Epithelial cell of proximal tubule (primary cell): Measurements from ENCODE around the gene TOMM22. TPM values are rescaled to one million over a fixed set of nuclear protein-coding genes. Genes with fewer than 3 reads are reported as not detected.

ENCODE experiments used
- DNase-seq: peaks from one replicate; pipeline ENCODE4 v3.0.0-alpha.2; 2011; ENCODE audit warnings: low read depth
- H3K4me3 ChIP-seq: 2 replicates; pipeline ENCODE4 v1.5.1; 2011; ENCODE audit warnings: low read depth, mild to moderate bottlenecking, low read length
- total RNA-seq: library from RNA; depleted of rRNA; stranded (reverse); fragments of >200 nt; gene quantifications from 2 replicates; pipeline ENCODE4 v1.2.3, GENCODE V29; 2015
- TF ChIP-seq, protein P1 (sequence below): conservative IDR thresholded peaks from 2 replicates; pipeline ENCODE4 v1.5.1; 2012; ENCODE audit warnings: low read depth, mild to moderate bottlenecking, low read length

Gene TOMM22
- total RNA-seq, 1 donor from 2014 or later = 67.6 TPM

DNA sequence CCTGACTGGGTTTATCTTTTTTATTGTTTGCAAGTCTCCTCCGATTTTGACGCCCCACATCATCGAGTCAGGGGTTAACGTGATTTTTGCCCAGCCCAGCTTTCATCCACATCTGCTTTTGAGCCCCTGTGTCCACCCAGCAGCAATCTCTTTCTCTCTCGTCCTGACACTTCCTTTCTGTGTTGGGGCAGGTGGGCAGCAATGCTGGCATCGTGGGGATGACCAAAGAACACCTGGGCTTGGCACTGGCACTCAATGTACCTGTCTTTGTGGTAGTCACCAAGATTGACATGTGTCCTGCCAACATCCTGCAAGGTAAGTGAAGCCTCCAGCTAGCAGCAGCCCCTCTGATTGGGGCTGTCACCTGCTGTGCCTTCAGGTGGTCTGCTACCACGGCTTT, 39.8 kb downstream of the TOMM22 start:
- TF ChIP-seq, protein P1, sequence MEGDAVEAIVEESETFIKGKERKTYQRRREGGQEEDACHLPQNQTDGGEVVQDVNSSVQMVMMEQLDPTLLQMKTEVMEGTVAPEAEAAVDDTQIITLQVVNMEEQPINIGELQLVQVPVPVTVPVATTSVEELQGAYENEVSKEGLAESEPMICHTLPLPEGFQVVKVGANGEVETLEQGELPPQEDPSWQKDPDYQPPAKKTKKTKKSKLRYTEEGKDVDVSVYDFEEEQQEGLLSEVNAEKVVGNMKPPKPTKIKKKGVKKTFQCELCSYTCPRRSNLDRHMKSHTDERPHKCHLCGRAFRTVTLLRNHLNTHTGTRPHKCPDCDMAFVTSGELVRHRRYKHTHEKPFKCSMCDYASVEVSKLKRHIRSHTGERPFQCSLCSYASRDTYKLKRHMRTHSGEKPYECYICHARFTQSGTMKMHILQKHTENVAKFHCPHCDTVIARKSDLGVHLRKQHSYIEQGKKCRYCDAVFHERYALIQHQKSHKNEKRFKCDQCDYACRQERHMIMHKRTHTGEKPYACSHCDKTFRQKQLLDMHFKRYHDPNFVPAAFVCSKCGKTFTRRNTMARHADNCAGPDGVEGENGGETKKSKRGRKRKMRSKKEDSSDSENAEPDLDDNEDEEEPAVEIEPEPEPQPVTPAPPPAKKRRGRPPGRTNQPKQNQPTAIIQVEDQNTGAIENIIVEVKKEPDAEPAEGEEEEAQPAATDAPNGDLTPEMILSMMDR = no peak
- H3K4me3 ChIP-seq = no peak overlapping the region
- DNase-seq = no peak

DNA sequence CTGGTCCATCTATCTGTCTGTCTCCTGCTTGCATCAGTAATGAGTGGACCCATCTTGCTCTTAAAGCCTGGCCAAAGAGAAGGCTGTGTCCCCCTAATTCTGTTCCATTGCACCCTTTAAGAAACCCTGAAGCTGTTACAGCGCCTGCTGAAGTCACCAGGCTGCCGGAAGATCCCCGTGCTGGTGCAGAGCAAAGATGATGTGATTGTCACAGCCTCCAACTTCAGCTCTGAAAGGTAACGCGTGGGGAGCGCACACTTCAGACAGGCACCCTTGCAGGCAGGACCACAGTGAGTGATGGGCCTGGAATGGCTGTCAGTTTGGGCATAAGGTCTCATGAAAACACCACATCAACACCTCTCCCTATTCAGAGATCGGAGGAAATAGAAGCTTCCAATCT, 42.4 kb downstream of the TOMM22 start:
- H3K4me3 ChIP-seq = no peak overlapping the region
- DNase-seq = no peak
- TF ChIP-seq, protein P1 = no peak

GRCh38 chr22:38724926-38725571, 43.3 kb downstream of the TOMM22 start:
- no peak overlapping the region for H3K4me3 ChIP-seq
- TF ChIP-seq, protein P1 = peak; percentile 69
- no peak for DNase-seq

DNA sequence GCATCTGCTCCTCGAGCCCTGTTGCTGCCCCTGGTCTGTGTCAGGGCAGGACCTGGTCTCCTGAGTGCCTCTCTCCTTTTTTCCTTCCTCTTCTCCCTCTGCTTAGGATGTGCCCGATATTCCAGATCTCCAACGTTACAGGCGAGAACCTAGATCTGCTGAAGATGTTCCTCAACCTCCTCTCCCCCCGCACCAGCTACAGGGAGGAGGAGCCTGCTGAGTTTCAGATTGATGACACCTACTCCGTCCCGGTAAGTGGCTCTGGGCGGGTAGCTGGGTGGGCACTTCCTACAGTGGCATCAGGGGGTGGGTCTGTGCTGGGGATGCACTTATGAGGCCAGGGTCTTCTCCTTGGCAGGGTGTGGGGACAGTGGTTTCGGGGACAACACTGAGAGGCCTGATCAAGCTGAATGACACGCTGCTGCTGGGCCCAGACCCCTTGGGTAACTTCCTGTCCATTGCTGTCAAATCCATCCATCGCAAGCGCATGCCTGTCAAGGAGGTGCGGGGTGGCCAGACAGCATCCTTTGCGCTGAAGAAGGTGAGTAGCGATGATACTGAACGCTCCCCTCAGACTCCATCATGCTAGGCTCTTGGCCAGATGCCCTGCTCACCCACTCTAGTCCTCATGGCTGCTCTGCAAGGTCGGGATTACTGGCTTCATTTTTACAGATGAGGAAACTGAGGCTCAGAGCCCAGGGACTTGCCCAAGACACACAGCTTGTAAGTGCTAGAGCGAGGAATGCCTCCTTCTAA, 44.3 kb downstream of the TOMM22 start:
- DNase-seq = no peak
- TF ChIP-seq, protein P1 = no peak
- no peak overlapping the region for H3K4me3 ChIP-seq

GRCh38 chr22:38727123-38727522, 45.4 kb downstream of the TOMM22 start:
- no peak overlapping the region for H3K4me3 ChIP-seq
- TF ChIP-seq, protein P1 = no peak
- DNase-seq = no peak

DNA sequence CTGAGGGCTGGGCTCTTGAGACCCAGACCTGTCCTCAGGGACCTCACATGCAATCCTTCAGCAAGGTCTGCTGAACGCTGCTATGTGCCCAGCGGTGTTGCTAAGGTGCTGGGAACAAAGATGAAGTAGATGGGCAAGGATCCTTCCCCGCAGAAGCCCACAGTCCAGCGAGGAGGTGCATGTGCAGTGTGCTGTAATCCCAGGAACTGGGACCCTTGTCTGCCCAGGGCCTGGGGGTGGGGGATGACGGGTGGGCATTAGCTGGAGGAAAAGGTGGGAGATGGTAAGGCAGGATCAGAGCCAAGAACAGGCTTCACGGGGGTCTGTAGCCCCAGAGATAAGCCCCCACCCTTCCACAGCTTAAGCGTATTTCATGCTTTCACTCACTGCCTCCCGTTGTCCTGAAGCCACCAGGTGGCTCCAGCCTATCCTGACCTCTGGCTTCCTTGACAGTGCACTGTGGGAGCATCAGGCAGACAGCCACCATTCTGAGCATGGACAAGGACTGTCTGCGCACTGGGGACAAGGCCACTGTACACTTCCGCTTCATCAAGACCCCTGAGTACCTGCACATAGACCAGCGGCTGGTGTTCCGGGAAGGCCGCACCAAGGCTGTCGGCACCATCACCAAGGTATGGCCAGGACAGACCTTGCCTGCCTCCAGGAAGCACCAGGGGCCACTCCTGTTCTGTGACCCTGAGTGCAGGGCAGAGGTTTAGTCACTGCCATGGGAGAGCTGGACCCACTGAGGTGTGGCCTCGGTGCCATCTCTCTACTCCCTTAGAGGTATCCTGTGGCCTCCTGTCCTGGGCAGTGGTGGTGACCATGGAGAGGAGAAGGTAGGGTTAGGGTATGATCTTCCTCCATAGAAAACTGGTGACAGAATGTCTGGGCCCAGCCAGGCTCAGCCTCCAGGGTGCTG, 46.0 kb downstream of the TOMM22 start:
- no peak overlapping the region for H3K4me3 ChIP-seq
- no peak for DNase-seq
- TF ChIP-seq, protein P1 = no peak
